HL-60 (cell line): ENCODE data around the gene AMOT.
A peak's percentile ranks its signal among the peaks of the same experiment; 100 is the strongest.

Experiments used
- DNase-seq, 2 experiments: peaks; one replicate each; pipeline ENCODE4 v3.0.0-alpha.2; 2010 to 2020; ENCODE audit warnings: low read depth in 1 of 2, low spot score in 1 of 2
- H3K27ac ChIP-seq: fragments of 250-450 bp; sonication (Bioruptor Pico); replicated peaks from 2 replicates; pipeline ENCODE4 v1.5.1; 2020; ENCODE audit warnings: mild to moderate bottlenecking, moderate library complexity
- H3K27me3 ChIP-seq: fragments of 250-450 bp; sonication (Bioruptor Pico); 2 replicates; pipeline ENCODE4 v1.5.1; 2021; ENCODE audit warnings: mild to moderate bottlenecking, moderate library complexity; ENCODE audit not compliant: insufficient read depth, poor library complexity, severe bottlenecking
- H3K4me3 ChIP-seq: replicated peaks from 2 replicates; pipeline ENCODE4 v1.5.1; 2011; ENCODE audit warnings: mild to moderate bottlenecking, control low read depth, low read length; ENCODE audit not compliant: insufficient read depth
- GABPA ChIP-seq: IDR thresholded peaks from 2 replicates; pipeline ENCODE4 v1.6.1; 2012; ENCODE audit warnings: low read depth
- POLR2AphosphoS5 ChIP-seq: IDR thresholded peaks from 2 replicates; pipeline ENCODE4 v1.6.1; 2012; ENCODE audit warnings: low read depth
- SPI1 ChIP-seq: IDR thresholded peaks from 2 replicates; pipeline ENCODE4 v1.6.1; 2012; ENCODE audit warnings: low read depth, mild to moderate bottlenecking, borderline replicate concordance
- TF ChIP-seq, protein P1 (sequence below): IDR thresholded peaks from 2 replicates; pipeline ENCODE4 v1.6.1; 2012; ENCODE audit warnings: low read depth; ENCODE audit not compliant: insufficient replicate concordance
- TF ChIP-seq, protein P2 (sequence below): IDR thresholded peaks from one replicate; pipeline ENCODE4 v1.5.1; 2011; ENCODE audit warnings: low read length, control low read depth, inconsistent platforms; ENCODE audit not compliant: insufficient read depth

The AMOT gene

DNA sequence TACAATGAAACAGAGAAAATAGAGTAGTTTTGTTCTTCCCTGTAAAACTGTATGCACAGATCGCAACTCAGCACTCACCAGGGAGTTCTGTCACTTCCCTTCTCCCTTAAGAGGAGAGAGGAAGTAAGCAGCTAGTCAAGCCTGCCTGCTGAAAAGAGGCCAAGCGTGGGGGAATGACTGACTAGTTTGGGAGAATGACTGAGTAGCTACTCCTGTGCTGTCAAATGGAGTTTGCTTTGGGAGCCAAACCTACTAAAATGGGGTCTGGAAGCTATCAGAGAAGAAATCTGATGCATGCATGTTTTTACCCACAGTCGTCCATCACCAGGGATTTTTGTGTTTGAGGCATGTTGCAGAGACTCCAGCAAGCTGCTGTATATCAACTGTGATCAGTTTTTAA lies 106.3 kb downstream of the AMOT start:
- TF ChIP-seq GABPA, result no peak
- TF ChIP-seq SPI1, result peak; percentile 71
- TF ChIP-seq, protein P1, sequence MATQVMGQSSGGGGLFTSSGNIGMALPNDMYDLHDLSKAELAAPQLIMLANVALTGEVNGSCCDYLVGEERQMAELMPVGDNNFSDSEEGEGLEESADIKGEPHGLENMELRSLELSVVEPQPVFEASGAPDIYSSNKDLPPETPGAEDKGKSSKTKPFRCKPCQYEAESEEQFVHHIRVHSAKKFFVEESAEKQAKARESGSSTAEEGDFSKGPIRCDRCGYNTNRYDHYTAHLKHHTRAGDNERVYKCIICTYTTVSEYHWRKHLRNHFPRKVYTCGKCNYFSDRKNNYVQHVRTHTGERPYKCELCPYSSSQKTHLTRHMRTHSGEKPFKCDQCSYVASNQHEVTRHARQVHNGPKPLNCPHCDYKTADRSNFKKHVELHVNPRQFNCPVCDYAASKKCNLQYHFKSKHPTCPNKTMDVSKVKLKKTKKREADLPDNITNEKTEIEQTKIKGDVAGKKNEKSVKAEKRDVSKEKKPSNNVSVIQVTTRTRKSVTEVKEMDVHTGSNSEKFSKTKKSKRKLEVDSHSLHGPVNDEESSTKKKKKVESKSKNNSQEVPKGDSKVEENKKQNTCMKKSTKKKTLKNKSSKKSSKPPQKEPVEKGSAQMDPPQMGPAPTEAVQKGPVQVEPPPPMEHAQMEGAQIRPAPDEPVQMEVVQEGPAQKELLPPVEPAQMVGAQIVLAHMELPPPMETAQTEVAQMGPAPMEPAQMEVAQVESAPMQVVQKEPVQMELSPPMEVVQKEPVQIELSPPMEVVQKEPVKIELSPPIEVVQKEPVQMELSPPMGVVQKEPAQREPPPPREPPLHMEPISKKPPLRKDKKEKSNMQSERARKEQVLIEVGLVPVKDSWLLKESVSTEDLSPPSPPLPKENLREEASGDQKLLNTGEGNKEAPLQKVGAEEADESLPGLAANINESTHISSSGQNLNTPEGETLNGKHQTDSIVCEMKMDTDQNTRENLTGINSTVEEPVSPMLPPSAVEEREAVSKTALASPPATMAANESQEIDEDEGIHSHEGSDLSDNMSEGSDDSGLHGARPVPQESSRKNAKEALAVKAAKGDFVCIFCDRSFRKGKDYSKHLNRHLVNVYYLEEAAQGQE, result no peak
- TF ChIP-seq, protein P2, sequence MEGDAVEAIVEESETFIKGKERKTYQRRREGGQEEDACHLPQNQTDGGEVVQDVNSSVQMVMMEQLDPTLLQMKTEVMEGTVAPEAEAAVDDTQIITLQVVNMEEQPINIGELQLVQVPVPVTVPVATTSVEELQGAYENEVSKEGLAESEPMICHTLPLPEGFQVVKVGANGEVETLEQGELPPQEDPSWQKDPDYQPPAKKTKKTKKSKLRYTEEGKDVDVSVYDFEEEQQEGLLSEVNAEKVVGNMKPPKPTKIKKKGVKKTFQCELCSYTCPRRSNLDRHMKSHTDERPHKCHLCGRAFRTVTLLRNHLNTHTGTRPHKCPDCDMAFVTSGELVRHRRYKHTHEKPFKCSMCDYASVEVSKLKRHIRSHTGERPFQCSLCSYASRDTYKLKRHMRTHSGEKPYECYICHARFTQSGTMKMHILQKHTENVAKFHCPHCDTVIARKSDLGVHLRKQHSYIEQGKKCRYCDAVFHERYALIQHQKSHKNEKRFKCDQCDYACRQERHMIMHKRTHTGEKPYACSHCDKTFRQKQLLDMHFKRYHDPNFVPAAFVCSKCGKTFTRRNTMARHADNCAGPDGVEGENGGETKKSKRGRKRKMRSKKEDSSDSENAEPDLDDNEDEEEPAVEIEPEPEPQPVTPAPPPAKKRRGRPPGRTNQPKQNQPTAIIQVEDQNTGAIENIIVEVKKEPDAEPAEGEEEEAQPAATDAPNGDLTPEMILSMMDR, result no peak
- TF ChIP-seq POLR2AphosphoS5, result no peak
- no peak overlapping the region for H3K27ac ChIP-seq
- no peaks in the 10 kb centered on the region for H3K27me3 ChIP-seq
- peak in 1 of 2 experiments; percentile 32 for DNase-seq
- no peak overlapping the region for H3K4me3 ChIP-seq

DNA sequence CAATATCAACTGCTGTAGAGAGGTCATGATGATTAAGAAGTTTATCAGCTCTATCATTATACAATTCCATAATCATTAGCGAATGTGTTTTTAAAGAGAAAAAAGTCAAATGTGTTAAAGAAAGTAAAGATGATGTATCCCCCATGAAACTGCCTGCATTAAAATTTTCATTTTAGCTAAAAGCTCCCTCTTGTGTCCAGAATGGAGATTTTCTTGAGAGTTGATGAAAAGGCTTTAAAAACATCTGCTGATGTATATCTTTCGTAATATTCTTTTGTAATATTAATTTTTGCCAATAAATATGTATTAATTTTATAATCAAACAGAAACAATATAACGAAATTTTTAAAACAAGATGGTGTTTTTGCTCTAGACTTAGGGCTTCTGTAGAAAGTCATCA lies 108.8 kb downstream of the AMOT start:
- DNase-seq, result no peak
- no peaks in the 10 kb centered on the region for H3K27me3 ChIP-seq
- H3K27ac ChIP-seq, result no peak overlapping the region
- no peak overlapping the region for H3K4me3 ChIP-seq
- TF ChIP-seq POLR2AphosphoS5 (no peak), SPI1 (no peak)
- TF ChIP-seq, protein P2, result no peak
- TF ChIP-seq, protein P1, result no peak
